Measurements from ENCODE around the gene TBX6.
A peak's percentile ranks its signal among the peaks of the same experiment; 100 is the strongest.

The TBX6 gene

DNA sequence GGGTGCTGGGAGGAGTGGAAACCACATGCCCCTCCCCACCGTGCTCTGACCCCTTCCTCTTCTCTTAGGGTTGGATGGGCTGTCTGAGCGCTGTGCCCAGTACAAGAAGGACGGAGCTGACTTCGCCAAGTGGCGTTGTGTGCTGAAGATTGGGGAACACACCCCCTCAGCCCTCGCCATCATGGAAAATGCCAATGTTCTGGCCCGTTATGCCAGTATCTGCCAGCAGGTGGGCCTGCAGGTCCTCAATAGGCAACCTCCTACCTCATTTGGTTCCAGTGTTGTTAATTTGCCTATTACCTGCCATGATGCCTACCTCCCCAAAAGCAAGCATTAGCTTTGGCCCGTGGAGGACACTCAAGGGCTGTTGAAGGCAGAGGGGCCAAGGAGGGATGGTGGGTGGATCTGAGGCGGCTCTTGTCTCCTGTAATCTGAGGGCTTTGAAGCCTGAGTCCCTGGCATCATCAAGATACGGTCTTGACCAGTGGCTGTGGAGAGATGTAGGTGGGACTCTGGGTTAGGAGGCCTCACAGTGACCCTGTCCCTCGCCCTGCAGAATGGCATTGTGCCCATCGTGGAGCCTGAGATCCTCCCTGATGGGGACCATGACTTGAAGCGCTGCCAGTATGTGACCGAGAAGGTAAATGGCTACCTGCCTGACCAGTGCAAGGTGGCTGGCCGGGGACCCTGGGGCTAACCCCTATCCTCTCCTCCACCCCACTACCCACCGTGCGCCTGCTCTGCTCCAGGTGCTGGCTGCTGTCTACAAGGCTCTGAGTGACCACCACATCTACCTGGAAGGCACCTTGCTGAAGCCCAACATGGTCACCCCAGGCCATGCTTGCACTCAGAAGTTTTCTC, 22.7 kb downstream of the TBX6 start:
- peak overlapping the region; percentile 95 for H3K27ac ChIP-seq
- no peak for DNase-seq (ENCODE audit: low read depth, low spot score)

DNA sequence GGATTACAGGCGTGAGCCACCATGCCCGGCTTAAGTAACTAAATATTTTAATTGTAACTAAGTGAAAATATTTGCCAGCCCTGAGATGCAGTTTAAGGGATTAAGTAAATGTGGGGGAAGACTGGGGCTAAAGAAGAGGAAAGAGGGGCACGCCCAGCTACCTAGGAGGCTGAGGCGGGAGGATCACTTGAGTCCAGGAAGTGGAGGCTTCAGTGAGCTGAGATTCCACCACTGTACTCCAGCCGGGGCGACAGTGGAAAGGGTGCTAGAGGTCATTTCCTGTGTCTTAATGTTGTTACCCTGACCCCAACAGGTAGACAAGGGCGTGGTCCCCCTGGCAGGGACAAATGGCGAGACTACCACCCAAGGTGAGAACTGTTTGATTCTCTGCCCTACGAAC, 23.4 kb downstream of the TBX6 start:
- no peak for DNase-seq (ENCODE audit: low read depth, low spot score)
- H3K27ac ChIP-seq, result peak overlapping the region; percentile 95

- DNase-seq (ENCODE audit: low read depth, low spot score), result no peak
- H3K27ac ChIP-seq, result peak overlapping the region; percentile 95
Measured at GRCh38 chr16:30067584-30067916, 24.2 kb downstream of the TBX6 start.

DNA sequence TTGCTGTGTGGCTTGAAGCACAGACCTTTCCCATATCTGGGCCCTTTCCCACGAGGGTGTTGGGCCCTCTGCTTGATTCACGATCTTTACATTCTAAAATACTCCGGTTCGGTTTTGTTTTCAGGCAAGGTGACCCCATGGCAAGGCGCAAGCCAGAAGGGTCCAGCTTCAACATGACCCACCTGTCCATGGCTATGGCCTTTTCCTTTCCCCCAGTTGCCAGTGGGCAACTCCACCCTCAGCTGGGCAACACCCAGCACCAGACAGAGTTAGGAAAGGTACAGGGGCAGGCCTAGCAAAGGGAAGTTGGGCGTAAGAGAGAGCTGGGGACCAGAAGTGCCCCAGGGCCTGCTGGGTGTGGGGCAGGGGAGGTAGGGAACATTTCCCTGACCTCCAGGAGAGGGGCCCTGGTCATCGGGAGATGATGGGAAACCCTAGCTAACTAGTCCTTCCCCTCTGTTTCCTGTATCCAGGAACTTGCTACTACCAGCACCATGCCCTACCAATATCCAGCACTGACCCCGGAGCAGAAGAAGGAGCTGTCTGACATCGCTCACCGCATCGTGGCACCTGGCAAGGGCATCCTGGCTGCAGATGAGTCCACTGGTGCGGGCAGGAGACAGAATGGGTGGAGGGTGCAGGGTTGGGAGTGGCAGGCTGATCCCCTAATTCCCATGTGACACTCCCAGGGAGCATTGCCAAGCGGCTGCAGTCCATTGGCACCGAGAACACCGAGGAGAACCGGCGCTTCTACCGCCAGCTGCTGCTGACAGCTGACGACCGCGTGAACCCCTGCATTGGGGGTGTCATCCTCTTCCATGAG, 24.8 kb downstream of the TBX6 start:
- no peak for DNase-seq (ENCODE audit: low read depth, low spot score)
- peak overlapping the region; percentile 95 for H3K27ac ChIP-seq

DNA sequence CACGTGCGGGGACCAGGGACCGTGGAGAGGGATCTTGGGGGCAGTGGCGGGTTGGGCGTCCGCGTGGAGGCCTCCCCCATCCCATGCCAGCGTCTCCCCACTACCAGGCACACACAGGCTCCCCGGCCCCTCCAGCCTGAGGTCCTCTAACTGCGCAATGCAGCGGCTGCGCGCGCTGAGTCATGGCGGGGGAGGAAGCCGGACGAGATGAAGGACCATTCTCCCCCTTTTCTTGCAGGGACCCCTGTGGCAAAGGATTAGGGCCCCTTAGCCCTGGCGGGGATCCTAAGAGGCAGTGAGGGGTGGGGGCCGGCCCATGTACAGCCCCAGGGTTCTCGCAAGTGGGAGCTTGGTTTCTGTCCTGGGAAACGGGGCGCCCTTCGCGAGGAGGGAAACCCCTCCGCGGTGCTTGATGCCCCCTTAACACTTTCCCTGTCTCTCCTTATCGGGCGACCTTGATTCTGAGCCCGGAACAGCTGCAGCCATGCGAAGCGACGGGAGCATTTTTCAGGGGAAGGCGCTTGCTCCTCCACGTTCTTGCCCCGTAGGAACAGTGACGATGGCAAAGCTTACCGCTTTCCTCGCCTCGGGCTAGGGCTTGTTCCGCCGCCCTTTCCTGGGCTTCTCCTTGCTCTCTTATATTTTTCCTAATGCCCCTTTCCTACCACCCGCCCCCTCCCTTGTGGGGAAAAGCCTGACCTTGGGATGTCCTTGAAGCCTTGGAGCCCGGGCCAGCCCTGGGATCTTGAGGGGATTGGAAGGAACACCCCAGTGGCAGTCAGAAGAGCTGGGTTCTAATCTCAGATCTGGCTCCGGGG, 25.6 kb downstream of the TBX6 start:
- no peak for DNase-seq (ENCODE audit: low read depth, low spot score)
- peak overlapping the region; percentile 95 for H3K27ac ChIP-seq

DNA sequence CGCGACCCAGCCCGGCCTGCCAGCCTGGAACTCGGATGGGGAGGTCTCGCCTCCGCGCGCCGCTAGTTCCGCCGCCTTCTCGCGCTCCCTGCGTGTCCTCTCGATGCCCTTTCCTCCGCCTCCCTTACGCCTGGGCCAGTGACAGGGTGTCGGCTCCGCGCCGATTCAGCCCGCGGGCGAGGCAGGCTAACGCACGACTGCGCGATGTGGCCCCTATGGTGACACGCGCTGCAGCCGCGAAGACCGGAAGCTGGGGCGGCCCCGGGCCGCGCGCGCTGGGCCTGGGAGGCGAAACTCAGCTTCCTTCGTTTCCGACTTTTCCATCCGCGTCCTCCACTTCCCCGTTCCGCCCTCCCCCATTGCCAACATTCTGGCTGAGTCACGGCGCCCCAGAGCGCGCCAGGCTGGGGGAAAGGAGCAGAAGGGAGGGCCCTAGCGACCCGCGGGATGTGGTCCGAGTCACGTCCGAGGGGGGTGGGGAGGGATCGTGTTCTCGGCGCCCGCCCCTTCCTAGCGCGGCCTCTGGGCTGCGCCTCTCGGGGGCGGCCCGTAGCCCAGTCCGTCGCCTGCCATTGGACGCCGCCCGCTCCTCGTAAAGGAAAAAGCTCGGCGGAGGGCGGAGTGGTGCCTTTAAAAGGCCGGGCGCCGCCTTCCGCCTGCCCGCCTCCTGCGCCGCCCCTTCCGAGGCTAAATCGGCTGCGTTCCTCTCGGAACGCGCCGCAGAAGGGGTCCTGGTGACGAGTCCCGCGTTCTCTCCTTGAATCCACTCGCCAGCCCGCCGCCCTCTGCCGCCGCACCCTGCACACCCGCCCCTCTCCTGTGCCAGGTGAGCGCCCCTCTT, 26.4 kb downstream of the TBX6 start, which contains the start of gene ALDOA:
Gene ALDOA (plus strand): TSS at position 659 of the 841 bp plus-strand sequence. CDS start 1,138 bp downstream, outside the sequence.
- peak; percentile 96 for DNase-seq (ENCODE audit: low read depth, low spot score)
- peak within 1 kb of the TSS; percentile 95 for H3K27ac ChIP-seq

DNA sequence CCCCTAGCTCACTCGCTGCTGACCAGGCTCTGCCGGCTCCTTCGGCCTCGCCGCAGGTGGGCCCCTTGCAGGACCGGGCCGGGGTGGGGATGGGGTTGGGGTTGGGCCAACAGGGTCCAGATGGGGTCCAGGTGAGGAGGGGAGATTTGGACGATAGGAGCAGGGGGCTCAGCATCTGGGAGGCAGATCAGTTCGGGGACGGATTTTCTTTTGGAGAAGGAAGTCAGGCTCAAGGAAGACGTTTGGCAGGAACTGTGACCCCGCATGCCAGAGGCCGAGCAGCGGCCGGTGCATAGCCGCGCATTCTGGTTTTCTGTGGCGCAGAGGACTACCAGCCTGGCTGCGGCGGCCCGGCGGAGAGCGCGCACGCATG, 27.0 kb downstream of the TBX6 start:
- H3K27ac ChIP-seq, result peak overlapping the region; percentile 95
- DNase-seq (ENCODE audit: low read depth, low spot score), result no peak

DNA sequence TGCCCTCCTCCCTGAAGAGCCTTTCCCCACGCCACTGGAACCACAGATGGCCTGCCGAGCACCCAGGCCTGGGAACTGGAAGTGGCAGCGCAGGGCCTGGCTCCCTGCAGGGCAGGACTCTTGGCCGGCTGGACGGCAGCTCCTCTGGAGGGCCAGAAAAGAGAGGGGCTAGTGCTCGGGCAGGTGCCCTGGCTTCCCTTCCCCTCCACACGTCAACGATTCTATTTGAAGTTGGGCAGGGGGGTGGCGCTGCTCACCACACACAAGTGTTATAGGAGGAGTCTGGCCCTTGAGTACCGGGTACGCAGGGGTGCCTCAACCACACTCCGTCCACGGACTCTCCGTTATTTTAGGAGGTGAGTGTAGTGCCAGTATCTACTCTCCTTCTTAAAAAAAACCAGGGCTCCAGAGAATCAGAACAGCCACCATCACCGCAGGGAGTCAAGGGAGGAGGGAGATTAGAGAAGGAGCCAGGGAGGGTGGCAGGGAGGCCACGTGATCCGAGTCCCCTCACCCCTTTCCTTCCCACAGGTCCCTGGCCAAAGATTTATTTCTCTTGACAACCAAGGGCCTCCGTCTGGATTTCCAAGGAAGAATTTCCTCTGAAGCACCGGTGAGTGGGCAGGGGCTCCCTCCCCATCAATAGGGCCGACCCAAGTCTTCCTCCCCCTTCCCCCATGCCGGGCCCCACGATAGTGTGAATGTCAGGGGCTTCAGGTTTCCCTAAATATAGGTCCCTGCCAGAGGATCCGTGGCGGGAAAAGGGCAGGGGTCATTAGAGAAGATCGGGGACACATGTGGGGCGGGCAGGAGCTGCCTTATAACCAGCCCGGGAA, 27.6 kb downstream of the TBX6 start:
- DNase-seq (ENCODE audit: low read depth, low spot score), result no peak
- peak overlapping the region; percentile 95 for H3K27ac ChIP-seq

DNA sequence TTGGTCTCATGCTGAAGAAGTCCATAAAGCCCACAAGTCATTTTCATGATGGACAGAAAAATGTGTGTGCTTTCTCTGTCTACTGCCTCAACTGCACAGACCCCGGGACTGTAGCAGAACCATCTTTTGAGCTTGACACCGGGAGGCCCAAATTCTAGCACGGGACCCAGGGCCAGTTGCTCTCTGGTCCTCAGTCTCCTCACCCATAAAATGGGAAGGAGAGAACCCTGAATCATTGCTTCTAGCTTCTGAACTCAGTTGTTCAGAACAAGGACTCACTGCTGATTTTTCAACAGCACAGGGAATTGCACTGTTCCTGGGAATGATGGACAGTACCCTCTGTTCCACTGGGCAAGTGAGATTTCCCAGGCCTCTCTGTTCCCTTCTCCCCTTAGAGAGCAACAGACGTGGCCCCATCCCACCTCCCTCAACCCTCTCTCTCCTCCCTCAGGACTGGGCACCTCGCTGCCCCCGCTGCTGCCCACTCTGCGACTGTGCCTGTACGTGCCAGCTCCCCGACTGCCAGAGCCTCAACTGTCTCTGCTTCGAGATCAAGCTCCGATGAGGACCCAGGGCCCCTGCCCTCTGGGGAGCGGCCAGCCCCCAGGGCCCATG, 28.3 kb downstream of the TBX6 start:
- DNase-seq (ENCODE audit: low read depth, low spot score), result no peak
- H3K27ac ChIP-seq, result peak overlapping the region; percentile 95

DNA sequence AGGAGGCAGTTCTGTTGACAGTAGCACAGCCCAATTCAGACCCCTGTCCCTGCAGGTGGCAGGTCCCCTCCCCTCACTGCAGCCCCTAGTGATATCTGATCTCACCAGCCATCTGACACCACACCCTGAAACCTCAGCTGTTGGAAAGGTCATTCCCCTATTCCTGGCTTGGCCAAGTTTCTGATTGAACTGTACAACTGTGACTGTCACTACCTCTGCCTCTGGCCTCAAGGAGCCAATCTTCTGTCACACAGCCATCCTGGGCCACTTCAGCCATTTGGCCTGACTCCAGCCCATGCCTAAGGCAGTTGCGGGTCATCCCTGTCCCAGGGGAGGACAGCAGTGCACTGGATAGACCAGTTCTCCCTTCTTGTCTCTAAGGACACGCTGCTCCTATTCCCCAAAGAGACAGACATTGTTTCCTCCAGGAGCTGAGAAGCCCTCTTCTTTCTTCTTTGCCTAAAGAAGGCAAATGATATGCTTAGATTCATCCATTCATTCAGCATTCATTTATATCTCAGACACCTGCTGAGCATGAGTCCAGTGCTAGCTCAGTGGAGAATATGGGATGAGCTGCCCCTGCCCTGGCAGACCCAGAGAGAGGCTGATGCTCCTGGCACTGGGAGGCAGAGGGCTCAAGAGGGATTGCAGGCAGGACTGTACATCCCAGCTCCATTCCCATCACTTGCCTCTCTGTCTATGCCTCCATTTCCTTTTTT, 30.7 kb downstream of the TBX6 start:
- no peak for DNase-seq (ENCODE audit: low read depth, low spot score)
- no peak overlapping the region for H3K27ac ChIP-seq

- DNase-seq (ENCODE audit: low read depth, low spot score), result no peak
- H3K27ac ChIP-seq, result no peak overlapping the region
Measured at GRCh38 chr16:30060346-30060745, 31.4 kb downstream of the TBX6 start.

DNA sequence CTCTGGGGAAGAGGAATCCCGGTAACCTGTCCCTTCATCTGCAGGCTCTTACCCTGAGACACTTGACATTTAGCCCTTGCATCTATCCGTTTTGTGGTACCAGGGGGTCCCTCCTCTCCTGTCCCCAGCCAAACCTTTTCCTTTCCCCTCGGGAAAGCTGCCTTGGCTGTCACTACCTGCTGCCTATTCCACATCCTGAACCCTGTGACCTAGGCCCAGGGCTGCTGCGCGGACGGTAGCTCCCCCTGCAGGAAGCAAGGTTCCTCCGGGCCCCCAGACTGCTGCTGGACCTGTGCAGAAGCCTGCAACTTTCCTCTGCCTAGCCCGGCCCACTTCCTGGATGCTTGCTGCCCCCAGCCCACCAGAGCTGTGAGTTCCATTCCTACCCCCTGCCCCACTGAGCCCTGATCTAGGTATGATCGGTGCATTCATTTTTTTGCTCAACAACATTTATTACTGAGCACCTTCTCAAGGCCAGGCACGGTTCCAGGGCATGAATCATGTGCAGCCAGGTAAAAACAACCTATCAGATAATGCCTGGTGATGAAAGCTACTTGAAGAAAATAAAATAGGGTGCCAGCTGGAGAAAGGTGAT, 36.7 kb downstream of the TBX6 start:
- peak; percentile 58 for DNase-seq (ENCODE audit: low read depth, low spot score)

GRCh38 chr16:30054451-30054850, 37.3 kb downstream of the TBX6 start:
- H3K27ac ChIP-seq, result no peak overlapping the region
- no peak for DNase-seq (ENCODE audit: low read depth, low spot score)

More for the DNA sequence above, 36.7 kb downstream of the TBX6 start:
- peak overlapping the region; percentile 34 for H3K27ac ChIP-seq

DNA sequence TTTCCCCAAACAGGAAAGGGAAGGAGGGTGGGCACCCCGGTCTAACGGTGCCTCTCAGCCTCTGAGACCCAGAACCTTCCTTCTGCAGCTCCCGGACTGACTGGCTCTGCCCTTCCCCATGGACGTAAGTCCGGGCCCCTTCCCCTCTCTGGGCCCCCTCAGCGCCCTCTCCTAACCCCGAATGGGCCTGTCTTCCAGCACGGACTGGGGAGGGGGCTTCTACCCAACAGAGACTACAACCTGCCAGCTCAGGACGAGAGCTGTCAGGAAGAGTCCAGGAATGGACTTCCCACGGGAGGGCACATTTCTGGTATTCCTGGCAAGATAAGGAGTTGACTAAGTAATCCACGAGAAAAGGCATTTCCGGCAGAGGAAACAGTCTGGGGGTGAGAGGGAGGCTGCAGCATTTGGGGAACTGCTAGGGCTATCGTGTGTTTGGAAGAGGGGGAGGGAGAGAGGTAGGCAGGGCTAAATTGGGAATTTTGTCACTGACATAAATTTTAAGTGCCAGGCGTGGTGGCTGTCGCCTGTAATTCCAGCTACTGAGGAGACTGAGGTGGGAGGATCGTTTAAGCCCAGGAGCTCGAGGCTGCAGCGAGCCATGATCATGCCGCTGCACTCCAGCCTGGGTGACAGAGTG, 38.2 kb downstream of the TBX6 start:
- DNase-seq (ENCODE audit: low read depth, low spot score), result no peak
- peak overlapping the region; percentile 21 for H3K27ac ChIP-seq

DNA sequence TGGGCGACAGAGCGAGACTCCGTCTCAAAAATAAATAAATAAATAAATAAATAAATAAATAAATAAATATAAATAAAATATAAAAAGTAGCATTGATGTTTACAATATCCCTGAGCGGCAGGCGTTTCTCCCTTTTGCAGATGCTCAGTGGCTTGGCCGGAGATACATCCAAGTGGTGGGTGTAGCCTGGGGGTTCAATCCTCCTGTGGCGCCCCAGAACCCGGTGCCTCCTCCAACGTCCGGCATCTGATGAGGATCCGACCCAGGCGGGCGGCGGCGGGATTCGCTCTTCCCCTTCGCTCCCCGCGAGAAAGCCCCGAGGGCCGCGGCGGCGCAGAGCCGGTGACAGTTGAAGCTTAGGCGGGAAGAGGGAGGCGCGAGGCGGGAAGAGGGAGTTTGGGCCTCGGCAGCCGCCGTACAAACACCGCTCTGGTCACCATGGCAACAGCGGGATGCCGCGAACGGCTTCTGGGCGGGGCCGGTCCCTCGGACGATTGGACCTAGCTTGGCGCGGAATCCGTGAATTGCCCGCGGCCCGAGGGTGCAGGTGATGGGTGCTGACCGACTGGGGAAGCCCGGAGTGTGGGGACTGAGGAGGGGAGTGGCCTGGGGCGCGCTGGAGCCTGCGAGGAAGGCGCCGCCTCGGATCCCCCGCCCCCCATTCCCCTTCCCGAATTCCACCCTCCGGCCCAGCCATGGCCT, 38.9 kb downstream of the TBX6 start:
- peak; percentile 40 for DNase-seq (ENCODE audit: low read depth, low spot score)
- H3K27ac ChIP-seq, result peak overlapping the region; percentile 21

DNA sequence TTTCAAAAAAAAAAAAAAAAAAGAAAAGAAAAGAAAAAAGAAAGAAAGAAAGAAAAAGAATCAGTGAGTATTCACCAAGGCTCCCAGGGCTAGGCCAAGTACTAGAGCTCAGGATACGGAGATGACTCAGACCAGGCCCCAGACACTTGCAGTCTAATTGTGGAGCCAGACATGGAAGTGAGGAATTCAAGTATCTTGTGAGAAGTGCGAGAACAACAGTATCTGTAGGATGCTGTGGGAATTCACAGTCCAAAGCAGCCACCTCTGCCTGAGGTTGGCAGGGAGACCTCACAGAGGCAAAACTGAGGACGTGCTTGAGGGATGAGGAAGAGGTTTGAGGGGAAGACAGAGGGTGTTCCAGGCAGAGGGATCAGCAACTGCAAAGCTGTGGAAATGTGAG, 40.2 kb downstream of the TBX6 start:
- DNase-seq (ENCODE audit: low read depth, low spot score), result no peak
- H3K27ac ChIP-seq, result no peak overlapping the region
